HL-60/S4 treated with retinoic acid at 250 ng/mL for 4 days and 3 days (cell line): ENCODE results near the gene VWA8.

ENCODE experiments used
- in situ Hi-C: fragments of 300-500 bp; cut with MboI; formaldehyde crosslinking; loops from 2 replicates; pipeline ENCODE4 v1.7.0; 2022; ENCODE audit warnings: low sequenced_read_pairs

Gene VWA8

DNA sequence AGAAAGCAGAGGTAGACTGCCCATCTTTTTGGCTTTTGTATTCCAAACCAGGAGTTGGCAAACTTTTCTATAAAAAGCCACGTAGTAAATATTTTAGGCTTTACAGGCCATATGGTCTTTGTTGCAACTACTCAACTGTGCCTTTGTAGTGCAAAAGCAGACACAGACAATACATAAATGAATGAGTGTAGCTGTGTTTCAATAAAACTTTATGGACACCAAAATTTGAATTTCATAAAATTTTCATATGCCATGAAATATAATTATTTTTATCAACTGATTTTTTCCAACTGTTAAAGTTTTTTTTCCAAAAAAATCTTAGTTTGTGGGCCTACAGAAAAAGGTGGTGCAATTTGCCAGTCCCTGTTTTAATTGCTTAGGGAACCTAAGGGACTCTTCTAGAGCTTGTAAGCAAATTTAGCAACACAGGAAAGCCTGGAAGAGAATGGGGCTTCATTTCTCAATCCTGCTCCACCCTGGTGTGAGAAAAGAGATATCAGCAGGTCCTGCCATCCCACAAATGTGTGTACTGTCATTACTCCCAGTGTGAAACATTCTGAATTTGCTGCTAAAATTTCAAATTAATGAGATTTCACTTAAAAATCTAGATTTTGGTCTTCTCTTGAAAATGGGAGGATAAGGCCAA lies 309.4 kb downstream of the VWA8 start:
- in situ Hi-C loops, result no loop called here

DNA sequence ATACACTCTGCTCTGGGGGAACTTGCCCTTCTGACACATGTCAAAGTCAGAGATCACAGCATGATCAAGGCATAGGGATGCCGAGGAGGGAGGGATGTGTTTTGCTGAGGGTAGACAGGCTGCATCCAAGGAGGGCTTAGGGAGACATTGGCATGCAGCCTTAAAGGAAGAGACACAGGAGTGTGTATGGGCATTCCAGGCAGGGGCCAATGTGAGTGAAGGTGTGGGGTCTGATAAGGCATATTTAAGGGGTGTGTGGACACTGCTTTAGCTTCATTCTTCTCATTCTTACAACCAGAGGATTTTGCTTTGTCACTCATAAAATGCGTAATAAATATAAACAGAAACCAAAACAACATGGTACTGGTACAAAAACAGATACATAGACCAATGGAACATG lies 310.2 kb downstream of the VWA8 start:
- in situ Hi-C loops, result no loop called here

DNA sequence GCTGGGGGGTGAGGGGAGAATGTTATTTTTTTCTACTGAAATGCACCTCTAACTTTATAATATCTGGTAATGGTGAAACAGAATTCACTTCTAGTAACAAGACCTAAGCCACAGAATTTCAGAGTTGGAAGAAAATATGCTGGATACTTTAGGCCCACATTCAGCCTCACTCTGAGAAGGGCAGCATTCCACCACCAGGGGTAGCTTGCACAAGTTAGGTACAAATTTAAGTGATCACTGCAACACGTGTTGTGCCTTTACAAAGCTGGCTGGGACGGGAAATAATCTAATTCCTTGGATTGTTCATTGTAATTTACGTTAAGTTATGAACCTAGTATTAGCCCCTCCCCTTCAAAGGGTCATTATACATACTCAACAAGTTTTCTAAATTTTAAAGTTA lies 311.2 kb downstream of the VWA8 start:
- in situ Hi-C loops, result loop anchor here (25.0 kb wide), 1 partner anchor 562 kb away; no protein-coding TSS in a partner anchor

DNA sequence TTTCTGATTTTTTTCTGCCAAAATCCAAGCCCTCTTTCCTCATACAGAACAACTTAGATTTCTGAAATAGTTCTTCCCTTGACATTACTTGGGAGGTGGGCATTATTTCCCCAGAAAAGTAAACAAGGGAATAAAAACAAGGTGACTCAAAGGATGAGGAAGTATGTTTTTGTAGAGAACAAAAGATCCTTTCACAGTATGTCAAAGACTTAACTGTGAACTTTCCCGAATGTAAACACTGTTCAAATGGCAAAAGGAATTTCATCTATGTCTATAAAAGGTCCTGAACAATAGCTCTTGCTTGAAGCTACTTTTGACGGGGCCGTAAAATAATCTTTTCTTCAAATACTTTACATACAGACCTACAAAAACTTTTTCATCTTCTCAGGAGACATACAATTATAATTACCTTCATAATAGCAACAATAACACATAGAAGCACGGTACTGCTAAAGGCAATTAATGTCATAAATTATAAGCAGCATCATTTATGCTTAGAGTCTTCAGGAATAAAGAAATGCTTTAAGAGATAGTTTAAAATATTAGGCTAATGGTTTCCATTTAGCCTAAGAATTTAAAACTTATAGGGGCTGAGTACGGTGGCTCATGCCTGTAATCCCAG lies 312.5 kb downstream of the VWA8 start:
- in situ Hi-C loops, result loop anchor here (25.0 kb wide), 1 partner anchor 561 kb away; no protein-coding TSS in a partner anchor

DNA sequence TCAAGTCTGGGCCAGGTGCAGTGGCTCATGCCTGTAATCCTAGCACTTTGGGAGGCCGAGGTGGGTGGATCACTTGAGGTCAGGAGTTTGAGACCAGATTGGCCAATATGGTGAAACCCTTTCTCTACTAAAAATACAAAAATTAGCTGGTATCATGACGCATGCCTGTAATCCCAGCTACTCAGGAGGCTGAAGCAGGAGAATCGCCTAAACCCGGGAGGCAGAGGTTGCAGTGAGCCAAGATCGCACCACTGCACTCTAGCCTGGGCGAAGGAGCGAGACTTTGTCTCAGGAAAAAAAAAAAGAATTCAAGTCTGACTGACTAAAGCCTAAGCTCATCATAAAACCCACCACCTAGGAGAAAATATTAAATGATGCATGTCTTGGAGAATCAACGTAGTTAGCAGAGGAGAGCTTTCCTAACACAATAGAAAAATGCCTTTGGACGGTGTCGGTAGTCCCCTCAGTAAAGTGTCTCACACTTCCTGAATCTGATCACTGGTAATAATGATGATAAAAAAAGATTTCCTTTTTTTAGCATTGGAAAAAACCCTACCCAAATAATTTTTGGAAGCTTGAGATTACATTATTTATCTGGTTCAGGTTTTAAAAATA lies 313.1 kb downstream of the VWA8 start:
- in situ Hi-C loops, result loop anchor here (25.0 kb wide), 1 partner anchor 561 kb away; no protein-coding TSS in a partner anchor

DNA sequence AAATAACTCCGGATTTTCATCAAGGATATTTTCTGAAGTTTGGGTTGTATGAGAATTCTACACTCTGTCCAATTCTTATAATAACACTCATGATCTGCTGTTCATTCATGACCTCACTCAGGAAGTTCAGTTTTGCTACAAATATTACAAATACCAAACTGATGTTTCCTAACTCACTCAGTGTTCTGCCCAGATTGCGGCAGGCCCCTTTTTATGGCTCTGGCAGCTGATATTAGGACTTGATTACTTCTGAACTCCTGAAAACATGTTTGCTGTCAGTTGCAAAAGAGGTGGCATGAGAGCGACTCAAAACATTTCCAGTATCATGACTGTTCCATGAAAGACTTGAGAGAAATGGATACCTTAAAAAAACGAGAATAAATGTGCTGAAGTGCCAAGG lies 315.6 kb downstream of the VWA8 start:
- in situ Hi-C loops, result loop anchor here (25.0 kb wide), 1 partner anchor 558 kb away; no protein-coding TSS in a partner anchor

DNA sequence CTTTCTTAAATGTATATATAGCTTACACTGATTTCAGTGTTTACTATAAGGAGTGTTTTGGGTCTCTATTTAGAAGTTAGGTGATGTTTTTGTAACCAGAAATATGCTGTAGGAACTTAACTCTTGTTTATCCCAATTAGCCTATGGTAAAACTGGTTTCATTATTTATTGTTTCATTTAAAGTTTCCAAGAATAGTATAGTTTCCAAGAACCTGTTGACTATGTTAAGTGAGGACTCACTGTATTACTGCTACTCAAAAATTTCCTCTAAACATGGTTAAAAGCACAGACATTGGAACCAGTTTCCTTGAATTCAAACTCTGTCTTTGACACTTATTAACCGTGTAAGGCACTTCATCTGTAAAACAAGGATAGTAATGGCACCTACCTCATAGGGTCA lies 316.2 kb downstream of the VWA8 start:
- in situ Hi-C loops, result loop anchor here (25.0 kb wide), 1 partner anchor 557 kb away; no protein-coding TSS in a partner anchor

DNA sequence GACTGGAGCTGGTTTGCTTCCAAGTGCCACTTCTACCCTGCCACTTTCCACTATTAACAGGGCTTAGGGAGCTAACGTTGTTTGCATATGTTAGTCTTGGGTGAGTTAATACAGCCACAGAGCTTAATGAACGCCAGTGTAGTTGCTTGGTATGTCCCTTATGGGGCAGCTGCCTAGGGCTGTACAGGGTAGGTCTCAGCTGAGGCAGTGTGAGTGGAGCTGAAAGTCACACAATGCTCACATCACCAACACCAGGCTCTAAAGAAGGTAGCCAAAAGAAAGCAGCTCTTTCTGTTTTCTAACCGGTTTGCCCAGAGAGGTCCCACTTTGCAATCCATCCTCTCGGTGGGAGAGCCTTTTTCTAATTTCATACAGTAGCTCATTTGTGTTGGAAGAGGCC lies 317.4 kb downstream of the VWA8 start:
- in situ Hi-C loops, result loop anchor here (25.0 kb wide), 1 partner anchor 556 kb away; no protein-coding TSS in a partner anchor

DNA sequence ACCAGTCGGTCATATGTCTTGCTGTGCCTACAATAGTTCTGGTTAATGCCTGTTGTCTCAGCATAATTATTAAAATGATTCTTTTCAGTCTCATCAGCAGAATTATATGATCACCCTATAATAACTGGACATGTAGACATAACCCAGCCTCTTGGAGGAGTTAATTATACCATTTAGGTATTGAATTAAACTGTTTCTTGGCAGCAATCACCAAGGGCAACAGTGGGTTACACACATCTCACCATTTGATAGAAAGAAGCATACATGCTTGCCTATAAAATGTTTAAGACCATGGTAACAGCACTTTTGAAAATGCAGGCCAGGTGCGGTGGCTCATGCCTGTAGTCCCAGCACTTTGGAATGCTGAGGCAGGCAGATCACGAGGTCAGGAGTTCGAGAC lies 318.9 kb downstream of the VWA8 start:
- in situ Hi-C loops, result loop anchor here (25.0 kb wide), 1 partner anchor 555 kb away; no protein-coding TSS in a partner anchor

DNA sequence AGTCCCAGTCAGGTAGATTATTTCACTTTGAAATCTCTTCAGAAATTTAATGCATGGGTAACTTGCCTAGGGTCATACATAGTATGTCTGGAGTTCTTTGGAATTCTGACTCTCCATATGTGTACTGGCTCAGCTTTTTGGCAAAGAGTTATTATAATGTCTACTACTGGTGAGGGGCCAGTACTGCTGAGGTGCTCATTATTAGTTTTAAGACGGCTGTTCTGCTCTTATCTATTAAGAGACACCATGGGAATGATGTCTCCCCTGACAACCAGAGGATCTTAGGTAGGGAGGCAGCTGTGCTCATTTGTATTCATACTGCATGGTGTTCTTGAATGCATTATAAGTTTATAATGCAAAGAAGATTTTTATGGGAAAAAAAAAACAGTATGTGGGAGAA lies 319.5 kb downstream of the VWA8 start:
- in situ Hi-C loops, result loop anchor here (25.0 kb wide), 1 partner anchor 554 kb away; no protein-coding TSS in a partner anchor

DNA sequence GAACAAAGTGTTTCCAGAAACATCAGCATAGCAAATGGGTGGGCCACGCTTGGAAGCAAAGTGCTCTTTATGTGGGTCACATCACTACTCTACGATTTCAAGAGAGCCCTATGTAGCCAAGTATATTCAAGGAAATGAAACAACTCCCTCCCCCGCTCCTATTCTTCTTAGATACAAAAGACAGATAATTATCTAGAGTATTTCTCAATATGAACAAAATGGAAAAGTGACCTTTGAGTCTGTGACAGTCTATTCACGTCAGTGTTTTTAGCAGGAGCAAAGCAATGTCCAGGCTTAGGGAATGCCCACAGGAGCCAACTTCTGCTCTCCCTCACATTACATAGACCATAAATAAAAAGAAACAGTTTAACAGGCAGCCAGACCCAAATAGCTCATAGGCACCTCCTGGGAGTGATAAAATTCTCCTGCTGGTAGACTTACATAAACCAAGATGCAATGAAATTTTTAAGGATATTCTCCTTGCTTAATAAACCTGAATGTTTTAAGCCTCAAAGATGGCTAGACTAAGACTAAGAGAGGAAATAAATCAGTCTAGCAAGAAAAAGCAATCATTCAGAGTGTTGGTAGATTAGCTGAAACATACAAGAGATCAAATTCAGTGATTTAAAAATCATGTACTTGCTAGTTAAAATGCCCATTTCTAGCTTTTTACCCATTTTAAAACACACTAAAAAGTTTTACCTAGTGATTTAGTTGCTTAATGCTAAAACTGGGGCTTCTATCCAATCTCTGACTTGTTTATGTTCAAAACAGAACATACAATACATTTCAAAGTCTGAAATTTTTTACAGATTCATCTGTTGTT lies 320.7 kb downstream of the VWA8 start:
- in situ Hi-C loops, result loop anchor here (25.0 kb wide), 1 partner anchor 553 kb away; no protein-coding TSS in a partner anchor

DNA sequence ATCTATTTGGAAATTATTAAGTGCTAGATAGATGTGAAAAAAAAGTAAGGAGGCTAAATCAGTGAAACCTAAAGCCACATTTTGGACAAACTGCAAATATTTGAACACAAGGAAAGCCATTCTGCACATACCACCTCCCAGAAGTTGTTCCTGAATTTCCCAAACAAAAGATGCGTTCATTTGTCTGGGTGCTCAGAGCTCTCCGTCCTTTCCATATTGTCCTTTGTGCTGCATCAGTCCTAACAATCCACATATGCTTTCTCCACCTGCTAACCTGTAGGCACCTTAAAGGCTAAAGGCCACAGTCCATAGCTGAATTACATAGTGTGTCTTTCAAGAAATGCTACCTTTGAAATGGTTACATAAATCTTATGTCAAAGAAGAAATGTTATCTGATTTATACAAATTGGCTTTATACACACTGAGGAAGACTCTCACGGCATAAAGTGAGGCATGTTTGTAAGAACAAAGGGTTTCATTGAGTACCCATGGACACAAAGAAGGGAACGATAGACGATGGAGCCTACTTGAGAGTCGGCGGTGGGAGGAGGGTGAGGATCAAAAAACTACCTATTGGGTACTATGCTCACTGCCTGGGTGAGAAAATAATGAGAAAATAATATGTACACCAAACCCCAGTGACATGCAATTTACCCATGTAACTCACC lies 321.5 kb downstream of the VWA8 start:
- in situ Hi-C loops, result loop anchor here (25.0 kb wide), 1 partner anchor 552 kb away; no protein-coding TSS in a partner anchor

DNA sequence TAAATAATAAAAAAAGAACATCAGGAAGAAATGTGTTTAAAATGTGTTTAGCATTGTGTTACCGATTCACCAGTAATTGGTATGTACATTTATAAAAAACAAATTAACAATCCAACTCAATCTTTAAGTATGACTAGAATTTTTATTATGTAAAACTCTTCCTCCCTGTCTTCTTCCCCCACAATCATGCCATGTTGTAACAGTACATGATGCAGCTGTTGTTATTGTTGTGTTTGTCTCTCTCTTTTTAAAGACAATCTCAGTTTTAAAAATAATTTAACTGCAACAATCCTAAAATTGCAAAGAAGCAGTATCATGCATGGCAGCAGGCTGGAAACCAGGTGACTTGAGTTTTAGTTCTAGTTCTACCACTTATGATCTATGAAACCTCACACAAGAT lies 323.3 kb downstream of the VWA8 start:
- in situ Hi-C loops, result loop anchor here (25.0 kb wide), 1 partner anchor 550 kb away; no protein-coding TSS in a partner anchor

DNA sequence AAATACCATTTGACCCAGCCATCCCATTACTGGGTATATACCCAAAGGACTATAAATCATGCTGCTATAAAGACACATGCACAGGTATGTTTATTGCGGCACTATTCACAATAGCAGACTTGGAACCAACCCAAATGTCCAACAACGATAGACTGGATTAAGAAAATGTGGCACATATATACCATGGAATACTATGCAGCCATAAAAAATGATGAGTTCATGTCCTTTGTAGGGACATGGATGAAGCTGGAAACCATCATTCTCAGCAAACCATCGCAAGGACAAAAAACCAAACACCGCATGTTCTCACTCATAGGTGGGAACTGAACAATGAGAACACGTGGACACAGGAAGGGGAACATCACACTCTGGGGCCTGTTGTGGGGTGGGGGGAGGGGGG lies 323.9 kb downstream of the VWA8 start:
- in situ Hi-C loops, result loop anchor here (25.0 kb wide), 1 partner anchor 550 kb away; no protein-coding TSS in a partner anchor

DNA sequence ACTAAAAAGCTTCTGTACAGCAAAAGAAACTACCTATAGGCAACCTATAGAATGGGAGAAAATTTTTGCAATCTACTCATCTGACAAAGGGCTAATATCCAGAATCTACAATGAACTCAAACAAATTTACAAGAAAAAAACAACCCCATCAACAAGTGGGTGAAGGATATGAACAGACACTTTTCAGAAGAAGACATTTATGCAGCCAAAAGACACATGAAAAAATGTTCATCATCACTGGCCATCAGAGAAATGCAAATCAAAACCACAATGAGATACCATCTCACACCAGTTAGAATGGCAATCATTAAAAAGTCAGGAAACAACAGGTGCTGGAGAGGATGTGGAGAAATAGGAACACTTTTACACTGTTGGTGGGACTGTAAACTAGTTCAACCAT lies 324.3 kb downstream of the VWA8 start:
- in situ Hi-C loops, result loop anchor here (25.0 kb wide), 1 partner anchor 549 kb away; no protein-coding TSS in a partner anchor

DNA sequence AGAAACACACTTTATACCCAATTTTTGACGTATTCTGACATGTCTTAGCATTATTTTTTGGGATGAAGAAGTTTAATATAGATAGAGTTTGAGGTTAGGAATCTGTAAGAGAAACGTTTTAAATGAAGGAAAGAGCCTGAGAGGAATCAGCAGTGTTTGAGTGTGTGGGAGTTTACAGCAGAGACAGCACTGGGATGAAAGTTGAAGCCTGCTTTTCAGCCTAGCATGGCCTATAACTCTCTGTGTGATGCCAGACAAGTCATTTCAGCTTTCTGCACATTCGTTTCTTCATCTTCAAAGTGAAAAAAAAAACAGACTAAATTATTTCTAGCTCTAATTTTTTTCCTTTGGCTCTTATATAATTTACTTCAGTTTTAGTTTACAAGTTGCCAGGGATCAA lies 326.5 kb downstream of the VWA8 start:
- in situ Hi-C loops, result loop anchor here (25.0 kb wide), 1 partner anchor 547 kb away; no protein-coding TSS in a partner anchor

DNA sequence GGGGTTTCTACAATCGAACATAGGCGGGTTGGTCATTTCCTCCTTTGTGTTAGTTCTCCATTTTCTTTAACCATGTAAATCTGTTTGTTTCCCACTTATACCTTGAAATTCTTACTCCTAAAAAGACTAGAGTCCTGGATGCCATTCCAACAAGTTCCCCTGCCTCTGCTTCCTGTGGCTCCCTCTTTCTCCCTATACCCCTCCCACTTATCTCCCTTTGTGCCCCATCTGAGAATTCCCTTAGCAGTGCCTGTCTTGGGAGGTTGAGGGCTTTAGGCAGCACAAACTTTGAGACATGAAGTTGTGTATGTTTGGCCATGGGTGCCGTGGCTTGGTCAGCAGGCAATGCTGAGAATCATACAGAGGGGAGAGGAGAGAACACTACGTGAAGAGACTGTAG lies 327.1 kb downstream of the VWA8 start:
- in situ Hi-C loops, result loop anchor here (25.0 kb wide), 1 partner anchor 546 kb away; no protein-coding TSS in a partner anchor

DNA sequence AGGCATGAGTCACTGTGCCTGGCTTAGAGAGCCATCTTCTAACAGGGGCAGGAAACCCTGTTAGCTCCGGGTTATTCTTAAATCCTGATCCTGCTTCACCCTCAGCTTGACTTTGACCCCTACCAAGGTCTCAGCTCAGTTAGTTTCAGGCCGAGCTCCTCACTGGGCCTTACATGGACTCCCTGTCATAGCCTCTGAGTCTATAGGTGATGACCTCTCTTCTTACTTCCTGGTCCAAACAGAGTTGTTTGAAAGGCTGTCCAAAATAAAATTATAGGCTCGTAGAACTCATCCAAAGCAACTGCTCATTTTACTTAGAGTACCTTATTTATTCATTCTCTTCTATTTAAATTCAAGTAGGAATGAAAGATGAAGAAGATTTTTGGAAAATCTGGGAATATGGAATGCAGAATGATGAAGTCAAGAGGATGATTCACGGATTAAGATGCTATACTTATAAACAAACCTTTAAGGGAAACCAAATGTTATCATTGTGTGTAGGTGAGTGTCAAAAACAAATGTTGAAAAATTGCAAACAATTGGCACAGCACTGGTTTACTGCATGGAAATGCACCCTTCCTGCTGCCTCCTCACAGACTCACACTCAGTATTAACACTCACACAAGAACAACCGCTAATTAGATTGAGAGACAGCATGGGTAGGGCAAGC lies 329.5 kb downstream of the VWA8 start:
- in situ Hi-C loops, result loop anchor here (25.0 kb wide), 1 partner anchor 544 kb away; no protein-coding TSS in a partner anchor

DNA sequence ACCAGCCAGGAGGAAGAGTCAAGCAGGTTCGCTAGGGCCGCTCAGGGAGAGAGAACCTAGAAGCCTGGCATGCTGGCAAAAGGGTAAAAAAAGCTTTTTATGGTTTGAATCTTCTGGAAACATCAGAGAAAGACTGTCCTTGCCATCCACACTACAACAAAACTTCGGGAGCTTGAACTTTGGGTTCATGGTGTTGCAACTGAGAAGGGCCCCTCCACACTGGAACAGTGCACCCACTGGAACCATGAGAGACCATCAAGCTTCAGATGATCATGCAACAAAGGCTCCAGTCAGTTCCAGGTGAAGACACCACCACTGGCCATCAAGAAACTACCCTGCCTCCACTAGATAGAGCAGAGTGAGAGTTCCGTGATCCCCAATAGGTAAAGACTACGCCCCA lies 333.5 kb downstream of the VWA8 start:
- in situ Hi-C loops, result loop anchor here (25.0 kb wide), 1 partner anchor 540 kb away; no protein-coding TSS in a partner anchor
